Measurements from ENCODE around the gene SLC25A47.
"Not testable (repeated sequence)": the region's sequence is repeated elsewhere in the genome, so short reads cannot be mapped to it uniquely, and the experiment has no call there.

The SLC25A47 gene

GRCh38 chr14:100323121-100323941 lies at the start of gene SLC25A47:
TSS of gene SLC25A47 (plus strand) at chr14:100323339. CDS start at chr14:100323415, 76 bp downstream.
- DNase-seq (ENCODE audit: low read depth): no peak

- DNase-seq (ENCODE audit: low read depth): no peak
Measured at GRCh38 chr14:100274250-100274649, 48.9 kb upstream of the SLC25A47 start.

GRCh38 chr14:100275214-100275613 lies 47.9 kb upstream of the SLC25A47 start:
- DNase-seq (ENCODE audit: low read depth): no peak

GRCh38 chr14:100278702-100279101 lies 44.4 kb upstream of the SLC25A47 start:
- DNase-seq (ENCODE audit: low read depth): no peak

GRCh38 chr14:100279133-100279532 lies 44.0 kb upstream of the SLC25A47 start:
- DNase-seq (ENCODE audit: low read depth): no peak

GRCh38 chr14:100279563-100279962 lies 43.6 kb upstream of the SLC25A47 start:
- no peak for DNase-seq (ENCODE audit: low read depth)

GRCh38 chr14:100281286-100282082 lies 41.7 kb upstream of the SLC25A47 start:
- no peak for DNase-seq (ENCODE audit: low read depth)

- no peak for DNase-seq (ENCODE audit: low read depth)
Measured at GRCh38 chr14:100282083-100282350, 41.1 kb upstream of the SLC25A47 start.

- no peak for DNase-seq (ENCODE audit: low read depth)
Measured at GRCh38 chr14:100282766-100283419, 40.2 kb upstream of the SLC25A47 start.

GRCh38 chr14:100283436-100283835 lies 39.7 kb upstream of the SLC25A47 start:
- not testable (repeated sequence) for DNase-seq (ENCODE audit: low read depth)

- DNase-seq (ENCODE audit: low read depth): no peak
Measured at GRCh38 chr14:100283984-100284881, 38.9 kb upstream of the SLC25A47 start.

- peak; percentile 56 for DNase-seq (ENCODE audit: low read depth)
Measured at GRCh38 chr14:100285021-100285912, 37.9 kb upstream of the SLC25A47 start.

- DNase-seq (ENCODE audit: low read depth): no peak
Measured at GRCh38 chr14:100285913-100286400, 37.2 kb upstream of the SLC25A47 start.

- DNase-seq (ENCODE audit: low read depth): no peak
Measured at GRCh38 chr14:100286484-100287191, 36.5 kb upstream of the SLC25A47 start.

- no peak for DNase-seq (ENCODE audit: low read depth)
Measured at GRCh38 chr14:100287202-100287997, 35.7 kb upstream of the SLC25A47 start.

GRCh38 chr14:100287998-100288295 lies 35.2 kb upstream of the SLC25A47 start:
- not testable (repeated sequence) for DNase-seq (ENCODE audit: low read depth)

GRCh38 chr14:100288382-100289185 lies 34.6 kb upstream of the SLC25A47 start:
- no peak for DNase-seq (ENCODE audit: low read depth)

GRCh38 chr14:100289916-100290606 lies 33.1 kb upstream of the SLC25A47 start:
- DNase-seq (ENCODE audit: low read depth): no peak
